HCT116 (cell line): ENCODE results near the gene FAT2.

Experiments used
- CEBPB ChIP-seq: IDR thresholded peaks from 2 replicates; pipeline ENCODE4 v1.6.1; 2012; ENCODE audit warnings: low read depth
- EZH2 ChIP-seq: fragments of 200-600 bp; sonication (generic); IDR thresholded peaks from 2 replicates; pipeline ENCODE4 v1.6.1; 2017; ENCODE audit warnings: antibody characterized with exemption, mixed run types
- ZBTB33 ChIP-seq: IDR thresholded peaks from 2 replicates; pipeline ENCODE4 v1.6.1; 2011; ENCODE audit warnings: mild to moderate bottlenecking, low read length, moderate library complexity; ENCODE audit not compliant: insufficient replicate concordance; ENCODE audit errors: extremely low read depth
- TF ChIP-seq, protein P1 (sequence below): IDR thresholded peaks from 2 replicates; pipeline ENCODE4 v1.6.1; 2012; ENCODE audit warnings: low read depth
- TF ChIP-seq, protein P2 (sequence below), 3 experiments: fragments of 200-600 bp in 1 of 3; sonication (generic) in 1 of 3; IDR thresholded peaks in 2 of 3; conservative IDR thresholded peaks in 1 of 3; 2 replicates each; pipeline ENCODE4 v1.5.1; 2012 to 2017; ENCODE audit warnings: low read depth in 2 of 3, low read length in 2 of 3, antibody characterized with exemption in 1 of 3, borderline replicate concordance in 1 of 3, control low read depth in 1 of 3, mild to moderate bottlenecking in 1 of 3, mixed read lengths in 1 of 3, mixed run types in 1 of 3, moderate library complexity in 1 of 3; ENCODE audit not compliant: insufficient read depth in 1 of 3

DNA sequence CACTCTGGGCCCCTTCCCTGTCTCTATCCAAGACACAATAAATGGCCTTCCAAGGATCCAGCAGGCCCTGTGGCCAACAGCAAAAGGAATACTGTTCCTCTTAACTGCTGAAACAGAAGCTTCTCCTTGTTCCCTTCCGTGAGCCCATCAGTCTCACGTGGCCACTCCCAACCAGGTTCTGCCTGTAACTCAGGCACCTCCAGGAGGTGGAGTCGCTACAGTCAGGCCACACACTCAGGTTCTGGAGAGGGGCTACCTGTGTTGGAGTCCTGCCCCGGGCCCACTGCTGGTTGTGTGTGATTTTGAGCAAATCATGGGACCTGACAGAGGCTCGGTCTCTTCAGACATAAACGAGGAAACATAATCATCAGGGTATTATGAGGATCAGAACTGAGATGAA lies 10.3 kb downstream of the FAT2 start:
- no peak for TF ChIP-seq ZBTB33
- TF ChIP-seq CEBPB: no peak
- TF ChIP-seq, protein P1, sequence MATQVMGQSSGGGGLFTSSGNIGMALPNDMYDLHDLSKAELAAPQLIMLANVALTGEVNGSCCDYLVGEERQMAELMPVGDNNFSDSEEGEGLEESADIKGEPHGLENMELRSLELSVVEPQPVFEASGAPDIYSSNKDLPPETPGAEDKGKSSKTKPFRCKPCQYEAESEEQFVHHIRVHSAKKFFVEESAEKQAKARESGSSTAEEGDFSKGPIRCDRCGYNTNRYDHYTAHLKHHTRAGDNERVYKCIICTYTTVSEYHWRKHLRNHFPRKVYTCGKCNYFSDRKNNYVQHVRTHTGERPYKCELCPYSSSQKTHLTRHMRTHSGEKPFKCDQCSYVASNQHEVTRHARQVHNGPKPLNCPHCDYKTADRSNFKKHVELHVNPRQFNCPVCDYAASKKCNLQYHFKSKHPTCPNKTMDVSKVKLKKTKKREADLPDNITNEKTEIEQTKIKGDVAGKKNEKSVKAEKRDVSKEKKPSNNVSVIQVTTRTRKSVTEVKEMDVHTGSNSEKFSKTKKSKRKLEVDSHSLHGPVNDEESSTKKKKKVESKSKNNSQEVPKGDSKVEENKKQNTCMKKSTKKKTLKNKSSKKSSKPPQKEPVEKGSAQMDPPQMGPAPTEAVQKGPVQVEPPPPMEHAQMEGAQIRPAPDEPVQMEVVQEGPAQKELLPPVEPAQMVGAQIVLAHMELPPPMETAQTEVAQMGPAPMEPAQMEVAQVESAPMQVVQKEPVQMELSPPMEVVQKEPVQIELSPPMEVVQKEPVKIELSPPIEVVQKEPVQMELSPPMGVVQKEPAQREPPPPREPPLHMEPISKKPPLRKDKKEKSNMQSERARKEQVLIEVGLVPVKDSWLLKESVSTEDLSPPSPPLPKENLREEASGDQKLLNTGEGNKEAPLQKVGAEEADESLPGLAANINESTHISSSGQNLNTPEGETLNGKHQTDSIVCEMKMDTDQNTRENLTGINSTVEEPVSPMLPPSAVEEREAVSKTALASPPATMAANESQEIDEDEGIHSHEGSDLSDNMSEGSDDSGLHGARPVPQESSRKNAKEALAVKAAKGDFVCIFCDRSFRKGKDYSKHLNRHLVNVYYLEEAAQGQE: no peak
- TF ChIP-seq, protein P2, sequence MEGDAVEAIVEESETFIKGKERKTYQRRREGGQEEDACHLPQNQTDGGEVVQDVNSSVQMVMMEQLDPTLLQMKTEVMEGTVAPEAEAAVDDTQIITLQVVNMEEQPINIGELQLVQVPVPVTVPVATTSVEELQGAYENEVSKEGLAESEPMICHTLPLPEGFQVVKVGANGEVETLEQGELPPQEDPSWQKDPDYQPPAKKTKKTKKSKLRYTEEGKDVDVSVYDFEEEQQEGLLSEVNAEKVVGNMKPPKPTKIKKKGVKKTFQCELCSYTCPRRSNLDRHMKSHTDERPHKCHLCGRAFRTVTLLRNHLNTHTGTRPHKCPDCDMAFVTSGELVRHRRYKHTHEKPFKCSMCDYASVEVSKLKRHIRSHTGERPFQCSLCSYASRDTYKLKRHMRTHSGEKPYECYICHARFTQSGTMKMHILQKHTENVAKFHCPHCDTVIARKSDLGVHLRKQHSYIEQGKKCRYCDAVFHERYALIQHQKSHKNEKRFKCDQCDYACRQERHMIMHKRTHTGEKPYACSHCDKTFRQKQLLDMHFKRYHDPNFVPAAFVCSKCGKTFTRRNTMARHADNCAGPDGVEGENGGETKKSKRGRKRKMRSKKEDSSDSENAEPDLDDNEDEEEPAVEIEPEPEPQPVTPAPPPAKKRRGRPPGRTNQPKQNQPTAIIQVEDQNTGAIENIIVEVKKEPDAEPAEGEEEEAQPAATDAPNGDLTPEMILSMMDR (IDR thresholded peaks at IDR 0.05 in 2 of 3, conservative IDR thresholded peaks at IDR 0.05 in 1 of 3; ENCODE audit: borderline replicate concordance in 1 of 3, insufficient read depth in 1 of 3, low read depth in 2 of 3, low read length in 2 of 3): no peak
- TF ChIP-seq EZH2: no peak
